Occipital lobe (tissue), 2 donors: Measurements from ENCODE around the gene DIP2C. TPM values are rescaled to one million over a fixed set of nuclear protein-coding genes. Genes with fewer than 3 reads are reported as not detected.

ENCODE experiments used
- DNase-seq: peaks from one replicate; lab custom pipeline; 2025; lab: John Stamatoyannopoulos, UW
- total RNA-seq: library from RNA; depleted of rRNA; stranded (reverse); fragments of >200 nt; gene quantifications from one replicate; pipeline ENCODE4 v1.2.3, GENCODE V29; 2014

DIP2C gene
- total RNA-seq, 1 donor from 2014 or later: 42.0 TPM

- no peak for DNase-seq
Observed at GRCh38 chr10:677750-678661, 11.5 kb downstream of the DIP2C start.

- no peak for DNase-seq
Observed at GRCh38 chr10:677038-677437, 12.4 kb downstream of the DIP2C start.

- DNase-seq: no peak
Observed at GRCh38 chr10:676178-676577, 13.3 kb downstream of the DIP2C start.

- no peak for DNase-seq
Observed at GRCh38 chr10:675532-675931, 13.9 kb downstream of the DIP2C start.

- DNase-seq: no peak
Observed at GRCh38 chr10:673492-673891, 16.0 kb downstream of the DIP2C start.

GRCh38 chr10:672992-673391, 16.5 kb downstream of the DIP2C start:
- DNase-seq: no peak

GRCh38 chr10:672203-672602, 17.3 kb downstream of the DIP2C start:
- no peak for DNase-seq

- DNase-seq: no peak
Observed at GRCh38 chr10:670990-671389, 18.5 kb downstream of the DIP2C start.

- DNase-seq: no peak
Observed at GRCh38 chr10:670038-670437, 19.4 kb downstream of the DIP2C start.

- no peak for DNase-seq
Observed at GRCh38 chr10:668786-669485, 20.5 kb downstream of the DIP2C start.

- no peak for DNase-seq
Observed at GRCh38 chr10:667602-668143, 21.8 kb downstream of the DIP2C start.

- no peak for DNase-seq
Observed at GRCh38 chr10:667096-667495, 22.4 kb downstream of the DIP2C start.

GRCh38 chr10:666237-667012, 23.0 kb downstream of the DIP2C start:
- no peak for DNase-seq

GRCh38 chr10:665579-666091, 23.8 kb downstream of the DIP2C start:
- no peak for DNase-seq

GRCh38 chr10:664893-665292, 24.6 kb downstream of the DIP2C start:
- no peak for DNase-seq

GRCh38 chr10:664301-664700, 25.2 kb downstream of the DIP2C start:
- DNase-seq: no peak

- peak; percentile 78 for DNase-seq
Observed at GRCh38 chr10:663831-664251, 25.6 kb downstream of the DIP2C start.

GRCh38 chr10:663466-663751, 26.1 kb downstream of the DIP2C start:
- DNase-seq: no peak

- DNase-seq: no peak
Observed at GRCh38 chr10:662686-663465, 26.6 kb downstream of the DIP2C start.

GRCh38 chr10:662223-662605, 27.3 kb downstream of the DIP2C start:
- DNase-seq: no peak
